HG03159 (cell line): Measurements from ENCODE around the gene MRPL36.
"Not testable (repeated sequence)": the region's sequence is repeated elsewhere in the genome, so short reads cannot be mapped to it uniquely, and the experiment has no call there.

ENCODE experiments used
- ATAC-seq: cut with Tn5 transposase; IDR thresholded peaks from one replicate; pipeline ENCODE4 v1.9.1; 2021; ENCODE audit warnings: mild to moderate bottlenecking, moderate library complexity; ENCODE audit not compliant: unreplicated experiment

The MRPL36 gene

GRCh38 chr5:1832511-1833250 lies 33.0 kb upstream of the MRPL36 start:
- ATAC-seq, result no peak

- no peak for ATAC-seq
These were observed 32.2 kb upstream of the MRPL36 start for GRCh38 chr5:1831677-1832313.

GRCh38 chr5:1831257-1831656 lies 31.6 kb upstream of the MRPL36 start:
- no peak for ATAC-seq

- ATAC-seq, result no peak
These were observed 31.1 kb upstream of the MRPL36 start for GRCh38 chr5:1830571-1831228.

- peak; percentile 62 for ATAC-seq
These were observed 28.3 kb upstream of the MRPL36 start for GRCh38 chr5:1827886-1828397.

GRCh38 chr5:1827025-1827885 lies 27.6 kb upstream of the MRPL36 start:
- ATAC-seq, result no peak

GRCh38 chr5:1826235-1826980 lies 26.8 kb upstream of the MRPL36 start:
- no peak for ATAC-seq

GRCh38 chr5:1824903-1825841 lies 25.5 kb upstream of the MRPL36 start:
- no peak for ATAC-seq

- no peak for ATAC-seq
These were observed 24.6 kb upstream of the MRPL36 start for GRCh38 chr5:1824109-1824821.

- ATAC-seq, result no peak
These were observed 23.9 kb upstream of the MRPL36 start for GRCh38 chr5:1823381-1824034.

- ATAC-seq, result no peak
These were observed 22.2 kb upstream of the MRPL36 start for GRCh38 chr5:1821862-1822261.

- ATAC-seq, result no peak
These were observed 21.3 kb upstream of the MRPL36 start for GRCh38 chr5:1820926-1821325.

GRCh38 chr5:1820381-1820780 lies 20.7 kb upstream of the MRPL36 start:
- ATAC-seq, result no peak

GRCh38 chr5:1819458-1819857 lies 19.8 kb upstream of the MRPL36 start:
- no peak for ATAC-seq

GRCh38 chr5:1818784-1819183 lies 19.1 kb upstream of the MRPL36 start:
- ATAC-seq, result no peak

- no peak for ATAC-seq
These were observed 17.8 kb upstream of the MRPL36 start for GRCh38 chr5:1817261-1818043.

GRCh38 chr5:1816495-1817089 lies 17.0 kb upstream of the MRPL36 start:
- ATAC-seq, result not testable (repeated sequence)
